Cardiac fibroblast (primary cell): Measurements from ENCODE around the gene PLRG1.

Source experiments
- DNase-seq, 2 donors: peaks; one replicate each; pipeline versions ENCODE4 v3.0.0 to v3.0.0-alpha.2; 2010; ENCODE audit warnings: low read depth in 2 of 2
- H3K4me3 ChIP-seq, 2 donors: replicated peaks in 1 of 2; 1 replicate in 1 of 2; 2 replicates in 1 of 2; pipeline ENCODE4 v1.5.1; 2011; ENCODE audit warnings: low read depth in 2 of 2, low read length in 2 of 2, mild to moderate bottlenecking in 2 of 2, moderate library complexity in 1 of 2
- TF ChIP-seq, protein P1 (sequence below): IDR thresholded peaks from one replicate; pipeline ENCODE4 v1.5.1; 2011; ENCODE audit warnings: low read depth, mild to moderate bottlenecking, low read length, inconsistent platforms

PLRG1 gene

DNA sequence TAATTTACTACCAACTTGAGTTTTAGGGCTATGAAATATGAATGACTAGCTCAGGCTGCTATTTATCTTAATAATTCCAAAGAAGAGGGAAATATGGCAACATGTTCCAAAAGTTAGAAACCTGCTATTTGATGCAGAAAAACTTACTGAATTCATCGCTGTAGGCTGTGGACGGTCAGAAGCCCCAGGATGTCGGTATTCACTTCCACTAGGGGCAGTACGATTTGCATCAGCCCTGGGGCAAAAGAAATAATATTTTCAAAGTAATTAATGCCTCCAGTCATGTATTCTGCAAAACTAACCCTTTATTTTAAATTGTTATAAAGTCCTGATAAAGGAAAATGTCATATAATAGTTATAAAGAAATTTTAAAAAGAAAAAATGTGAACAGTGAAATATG is 4.5 kb downstream of the PLRG1 start:
- TF ChIP-seq, protein P1, sequence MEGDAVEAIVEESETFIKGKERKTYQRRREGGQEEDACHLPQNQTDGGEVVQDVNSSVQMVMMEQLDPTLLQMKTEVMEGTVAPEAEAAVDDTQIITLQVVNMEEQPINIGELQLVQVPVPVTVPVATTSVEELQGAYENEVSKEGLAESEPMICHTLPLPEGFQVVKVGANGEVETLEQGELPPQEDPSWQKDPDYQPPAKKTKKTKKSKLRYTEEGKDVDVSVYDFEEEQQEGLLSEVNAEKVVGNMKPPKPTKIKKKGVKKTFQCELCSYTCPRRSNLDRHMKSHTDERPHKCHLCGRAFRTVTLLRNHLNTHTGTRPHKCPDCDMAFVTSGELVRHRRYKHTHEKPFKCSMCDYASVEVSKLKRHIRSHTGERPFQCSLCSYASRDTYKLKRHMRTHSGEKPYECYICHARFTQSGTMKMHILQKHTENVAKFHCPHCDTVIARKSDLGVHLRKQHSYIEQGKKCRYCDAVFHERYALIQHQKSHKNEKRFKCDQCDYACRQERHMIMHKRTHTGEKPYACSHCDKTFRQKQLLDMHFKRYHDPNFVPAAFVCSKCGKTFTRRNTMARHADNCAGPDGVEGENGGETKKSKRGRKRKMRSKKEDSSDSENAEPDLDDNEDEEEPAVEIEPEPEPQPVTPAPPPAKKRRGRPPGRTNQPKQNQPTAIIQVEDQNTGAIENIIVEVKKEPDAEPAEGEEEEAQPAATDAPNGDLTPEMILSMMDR = no peak
- no peak overlapping the region for H3K4me3 ChIP-seq
- DNase-seq = no peak

GRCh38 chr4:154542271-154542879 is 7.8 kb downstream of the PLRG1 start:
- TF ChIP-seq, protein P1 = no peak
- no peak for DNase-seq
- H3K4me3 ChIP-seq = no peak overlapping the region

DNA sequence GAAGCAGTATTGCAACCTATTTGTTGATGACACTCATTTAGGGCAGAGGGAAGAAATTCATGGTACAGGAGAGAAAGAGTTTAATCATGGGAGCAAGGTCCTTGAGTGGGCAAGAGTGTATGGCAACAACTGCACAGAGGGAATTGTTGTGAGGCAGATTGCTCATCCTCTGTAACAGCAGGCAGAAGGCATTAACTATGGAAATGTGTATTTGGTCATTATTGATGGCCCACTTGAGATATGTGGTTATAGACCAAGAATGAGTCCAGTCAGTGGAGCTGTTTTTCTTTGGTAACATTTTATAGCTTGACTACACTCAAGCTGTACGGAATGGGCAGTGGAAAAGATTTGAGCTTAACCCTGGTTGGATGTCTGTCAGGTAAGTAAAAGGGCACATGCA is 15.9 kb downstream of the PLRG1 start:
- DNase-seq = no peak
- TF ChIP-seq, protein P1 = no peak
- H3K4me3 ChIP-seq = no peak overlapping the region

DNA sequence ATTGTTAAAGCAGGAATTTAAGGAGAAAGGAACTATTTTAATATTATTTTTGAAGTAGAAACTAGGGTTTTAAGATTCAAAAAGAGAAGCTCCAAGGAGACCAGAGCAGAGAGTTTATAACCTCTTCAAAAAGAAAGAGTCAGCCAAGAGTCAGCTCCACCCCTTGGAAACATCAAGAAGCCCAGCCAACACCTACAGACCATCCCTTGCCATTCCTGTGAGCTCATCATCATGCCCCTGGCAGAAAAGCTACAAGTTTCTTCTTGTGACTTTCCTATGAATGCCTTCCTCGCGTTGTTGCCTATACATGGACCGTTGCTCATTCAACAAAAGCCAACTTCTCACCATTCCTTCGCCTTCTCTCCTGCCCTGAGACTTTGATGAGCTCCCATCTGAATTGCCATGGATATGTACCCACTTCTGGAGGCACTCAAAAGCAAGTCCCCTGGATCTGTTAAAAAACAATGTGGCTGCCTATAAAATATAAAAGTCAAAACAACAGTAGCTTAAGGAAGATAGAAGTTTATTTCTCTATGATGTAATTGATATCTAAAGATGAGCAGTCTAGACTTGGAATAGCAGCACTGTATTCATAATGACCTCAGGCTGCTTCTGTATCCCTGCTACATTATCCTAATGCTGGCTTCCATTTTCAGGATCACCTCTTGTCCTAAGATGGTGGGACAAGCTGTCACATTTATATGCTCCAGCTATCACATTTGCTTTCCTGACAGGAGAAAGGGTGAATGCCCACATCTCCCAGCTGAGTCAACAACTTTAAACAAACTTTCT is 20.3 kb downstream of the PLRG1 start:
- peak in 1 of 2 donors; percentile 7 for DNase-seq
- TF ChIP-seq, protein P1 = no peak
- no peak overlapping the region for H3K4me3 ChIP-seq

DNA sequence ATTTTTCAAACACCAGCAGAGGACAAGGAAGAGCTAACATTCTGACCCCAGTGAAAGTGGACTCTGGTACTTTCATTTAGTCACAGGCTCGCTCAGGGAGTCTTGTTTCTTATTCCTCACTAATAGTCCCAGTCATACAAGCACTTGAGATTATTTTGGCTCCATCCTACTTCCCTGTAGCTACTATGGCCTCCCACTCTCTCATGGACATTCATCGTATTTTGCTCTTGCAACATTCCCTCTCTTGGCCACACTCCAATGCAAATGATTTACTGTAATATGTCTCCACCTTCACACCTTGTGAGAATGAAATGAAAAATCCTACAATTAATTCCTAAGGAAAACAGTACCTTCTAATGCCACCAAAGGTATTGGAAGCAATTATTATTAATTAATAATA is 21.3 kb downstream of the PLRG1 start:
- DNase-seq = peak; percentile 17 to 24
- H3K4me3 ChIP-seq = no peak overlapping the region
- TF ChIP-seq, protein P1 = no peak

GRCh38 chr4:154527308-154527707 is 22.9 kb downstream of the PLRG1 start:
- H3K4me3 ChIP-seq = no peak overlapping the region
- TF ChIP-seq, protein P1 = no peak
- no peak for DNase-seq
